A549 (cell line): ENCODE data around the gene TPD52L1.

ENCODE experiments used
- CTCF ChIP-seq: fragments of >200 bp; sonication (Bioruptor Twin); formaldehyde crosslinking; IDR thresholded peaks from 3 replicates; pipeline ENCODE4 v1.5.1; 2016
- EP300 ChIP-seq, 2 experiments: fragments of >200 bp; sonication (Bioruptor Twin); formaldehyde crosslinking; IDR thresholded peaks; 2 replicates in 1 of 2; 3 replicates in 1 of 2; pipeline ENCODE4 v1.6.1; 2016 to 2017
- HDAC2 ChIP-seq: fragments of 200-600 bp; sonication (generic); IDR thresholded peaks from 2 replicates; pipeline ENCODE4 v1.6.1; 2016
- MAFK ChIP-seq: fragments of 450-650 bp; IDR thresholded peaks from 2 replicates; pipeline ENCODE4 v1.6.1; 2014; ENCODE audit not compliant: partially characterized antibody
- NFE2L2 ChIP-seq: fragments of 150-350 bp; conservative IDR thresholded peaks from 2 replicates; pipeline ENCODE4 v1.6.1; 2014; ENCODE audit warnings: low read length
- POLR2A ChIP-seq: IDR thresholded peaks from 2 replicates; pipeline ENCODE4 v1.6.1; 2012; ENCODE audit warnings: mild to moderate bottlenecking, low read length
- POLR2AphosphoS2 ChIP-seq: conservative IDR thresholded peaks from 2 replicates; pipeline ENCODE4 v1.6.1; 2012; ENCODE audit warnings: low read length, improper control_type of control experiment, inconsistent platforms
- RARB ChIP-seq: fragments of 250-450 bp; sonication (Bioruptor Pico); IDR thresholded peaks from 2 replicates; pipeline ENCODE4 v1.8.0; 2021; ENCODE audit warnings: mild to moderate bottlenecking, moderate library complexity
- RCOR1 ChIP-seq: fragments of 150-350 bp; IDR thresholded peaks from 2 replicates; pipeline ENCODE4 v1.6.1; 2014; ENCODE audit warnings: antibody characterized with exemption, low read length, low read depth
- TF ChIP-seq, protein P1 (sequence below): fragments of 200-600 bp; sonication (generic); IDR thresholded peaks from 2 replicates; pipeline ENCODE4 v1.6.1; 2016; ENCODE audit warnings: antibody characterized with exemption, mild to moderate bottlenecking, moderate library complexity
- TF ChIP-seq, protein P2 (sequence below): fragments of >200 bp; sonication (Bioruptor Twin); formaldehyde crosslinking; IDR thresholded peaks from 2 replicates; pipeline ENCODE4 v1.6.1; 2016

- TF ChIP-seq EP300 (IDR thresholded peaks at IDR 0.05) (no peak), RCOR1 (no peak), POLR2A (no peak), CTCF (no peak), NFE2L2 (no peak), RARB (CRISPR knock-in tag) (no peak), HDAC2 (no peak), MAFK (no peak), POLR2AphosphoS2 (no peak)
- TF ChIP-seq, protein P1, sequence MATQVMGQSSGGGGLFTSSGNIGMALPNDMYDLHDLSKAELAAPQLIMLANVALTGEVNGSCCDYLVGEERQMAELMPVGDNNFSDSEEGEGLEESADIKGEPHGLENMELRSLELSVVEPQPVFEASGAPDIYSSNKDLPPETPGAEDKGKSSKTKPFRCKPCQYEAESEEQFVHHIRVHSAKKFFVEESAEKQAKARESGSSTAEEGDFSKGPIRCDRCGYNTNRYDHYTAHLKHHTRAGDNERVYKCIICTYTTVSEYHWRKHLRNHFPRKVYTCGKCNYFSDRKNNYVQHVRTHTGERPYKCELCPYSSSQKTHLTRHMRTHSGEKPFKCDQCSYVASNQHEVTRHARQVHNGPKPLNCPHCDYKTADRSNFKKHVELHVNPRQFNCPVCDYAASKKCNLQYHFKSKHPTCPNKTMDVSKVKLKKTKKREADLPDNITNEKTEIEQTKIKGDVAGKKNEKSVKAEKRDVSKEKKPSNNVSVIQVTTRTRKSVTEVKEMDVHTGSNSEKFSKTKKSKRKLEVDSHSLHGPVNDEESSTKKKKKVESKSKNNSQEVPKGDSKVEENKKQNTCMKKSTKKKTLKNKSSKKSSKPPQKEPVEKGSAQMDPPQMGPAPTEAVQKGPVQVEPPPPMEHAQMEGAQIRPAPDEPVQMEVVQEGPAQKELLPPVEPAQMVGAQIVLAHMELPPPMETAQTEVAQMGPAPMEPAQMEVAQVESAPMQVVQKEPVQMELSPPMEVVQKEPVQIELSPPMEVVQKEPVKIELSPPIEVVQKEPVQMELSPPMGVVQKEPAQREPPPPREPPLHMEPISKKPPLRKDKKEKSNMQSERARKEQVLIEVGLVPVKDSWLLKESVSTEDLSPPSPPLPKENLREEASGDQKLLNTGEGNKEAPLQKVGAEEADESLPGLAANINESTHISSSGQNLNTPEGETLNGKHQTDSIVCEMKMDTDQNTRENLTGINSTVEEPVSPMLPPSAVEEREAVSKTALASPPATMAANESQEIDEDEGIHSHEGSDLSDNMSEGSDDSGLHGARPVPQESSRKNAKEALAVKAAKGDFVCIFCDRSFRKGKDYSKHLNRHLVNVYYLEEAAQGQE = no peak
- TF ChIP-seq, protein P2, sequence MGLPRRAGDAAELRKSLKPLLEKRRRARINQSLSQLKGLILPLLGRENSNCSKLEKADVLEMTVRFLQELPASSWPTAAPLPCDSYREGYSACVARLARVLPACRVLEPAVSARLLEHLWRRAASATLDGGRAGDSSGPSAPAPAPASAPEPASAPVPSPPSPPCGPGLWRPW = no peak
Measured at GRCh38 chr6:125232466-125232865, 78.9 kb downstream of the TPD52L1 start.
